ENCODE data around the gene LCE1B.
A peak's percentile ranks its signal among the peaks of the same experiment; 100 is the strongest.

The LCE1B gene

DNA sequence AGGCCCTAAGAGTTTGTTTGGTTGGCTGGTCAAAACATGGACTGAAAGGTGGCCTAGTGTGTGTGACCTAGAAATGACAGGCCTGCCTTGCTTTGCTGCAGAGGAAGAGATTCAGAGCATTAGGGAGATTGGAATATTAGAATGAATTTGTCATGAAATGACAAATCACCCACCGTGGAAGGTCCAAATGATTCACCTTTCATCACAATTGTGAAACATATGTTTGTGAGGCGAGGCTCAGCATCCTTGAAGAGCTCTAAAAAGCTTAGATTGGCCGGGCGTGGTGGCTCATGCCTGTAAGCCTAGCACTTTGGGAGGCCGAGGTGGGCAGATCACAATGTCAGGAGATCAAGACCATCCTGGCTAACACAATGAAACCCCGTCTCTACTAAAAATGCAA, 5.5 kb downstream of the LCE1B start:
- DNase-seq (ENCODE audit: low read depth) = no peak
- no peak overlapping the region for H3K4me3 ChIP-seq (ENCODE audit: low read depth, low read length)
- TF ChIP-seq, protein P1, sequence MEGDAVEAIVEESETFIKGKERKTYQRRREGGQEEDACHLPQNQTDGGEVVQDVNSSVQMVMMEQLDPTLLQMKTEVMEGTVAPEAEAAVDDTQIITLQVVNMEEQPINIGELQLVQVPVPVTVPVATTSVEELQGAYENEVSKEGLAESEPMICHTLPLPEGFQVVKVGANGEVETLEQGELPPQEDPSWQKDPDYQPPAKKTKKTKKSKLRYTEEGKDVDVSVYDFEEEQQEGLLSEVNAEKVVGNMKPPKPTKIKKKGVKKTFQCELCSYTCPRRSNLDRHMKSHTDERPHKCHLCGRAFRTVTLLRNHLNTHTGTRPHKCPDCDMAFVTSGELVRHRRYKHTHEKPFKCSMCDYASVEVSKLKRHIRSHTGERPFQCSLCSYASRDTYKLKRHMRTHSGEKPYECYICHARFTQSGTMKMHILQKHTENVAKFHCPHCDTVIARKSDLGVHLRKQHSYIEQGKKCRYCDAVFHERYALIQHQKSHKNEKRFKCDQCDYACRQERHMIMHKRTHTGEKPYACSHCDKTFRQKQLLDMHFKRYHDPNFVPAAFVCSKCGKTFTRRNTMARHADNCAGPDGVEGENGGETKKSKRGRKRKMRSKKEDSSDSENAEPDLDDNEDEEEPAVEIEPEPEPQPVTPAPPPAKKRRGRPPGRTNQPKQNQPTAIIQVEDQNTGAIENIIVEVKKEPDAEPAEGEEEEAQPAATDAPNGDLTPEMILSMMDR (IDR thresholded peaks at IDR 0.05; ENCODE audit: low read depth, low read length, missing control alignments) = no peak

DNA sequence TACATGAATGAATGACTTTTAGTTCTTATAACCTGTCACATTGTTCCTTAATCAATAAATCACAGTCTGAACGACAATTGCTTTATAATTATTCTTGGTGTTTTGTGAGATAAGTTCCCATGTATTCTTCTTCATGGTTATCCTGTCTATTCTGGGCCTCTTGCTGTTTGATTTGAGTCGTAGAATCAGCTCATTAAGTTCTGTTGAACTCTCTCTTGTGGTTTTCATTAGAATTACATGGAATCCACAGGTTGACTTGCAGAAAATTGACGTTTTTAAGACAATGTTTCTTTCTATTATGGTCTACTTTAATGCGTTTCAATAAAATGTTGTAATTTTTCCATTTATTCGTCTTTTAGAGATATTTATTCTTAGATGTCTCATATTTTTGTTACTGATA, 11.5 kb downstream of the LCE1B start:
- TF ChIP-seq, protein P1 (IDR thresholded peaks at IDR 0.05; ENCODE audit: low read depth, low read length, missing control alignments) = peak; percentile 29
- no peak overlapping the region for H3K4me3 ChIP-seq (ENCODE audit: low read depth, low read length)

DNA sequence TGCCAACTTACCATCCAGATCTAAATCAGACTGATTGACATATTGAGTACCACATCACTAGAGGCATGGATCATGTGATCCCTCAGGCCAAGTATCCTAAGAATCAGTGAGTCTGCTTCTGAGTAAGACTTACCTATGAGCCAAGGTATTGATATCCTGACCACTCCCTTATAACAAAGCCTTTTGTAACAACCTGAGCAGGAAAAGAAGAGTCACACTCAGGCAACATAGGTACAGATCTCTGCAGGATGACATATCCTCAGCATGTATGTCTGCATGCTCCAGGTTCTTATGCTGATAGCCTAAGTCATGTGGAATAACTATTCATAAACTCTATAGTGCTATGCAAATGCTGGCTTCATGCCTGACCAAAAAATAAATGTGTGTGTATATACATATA, 13.2 kb downstream of the LCE1B start:
- no peak overlapping the region for H3K4me3 ChIP-seq (ENCODE audit: low read depth, low read length)
- no peak for DNase-seq (ENCODE audit: low read depth)
- TF ChIP-seq, protein P1 (IDR thresholded peaks at IDR 0.05; ENCODE audit: low read depth, low read length, missing control alignments) = no peak

More for the DNA sequence above, 11.5 kb downstream of the LCE1B start:
- DNase-seq (ENCODE audit: low read depth) = no peak

DNA sequence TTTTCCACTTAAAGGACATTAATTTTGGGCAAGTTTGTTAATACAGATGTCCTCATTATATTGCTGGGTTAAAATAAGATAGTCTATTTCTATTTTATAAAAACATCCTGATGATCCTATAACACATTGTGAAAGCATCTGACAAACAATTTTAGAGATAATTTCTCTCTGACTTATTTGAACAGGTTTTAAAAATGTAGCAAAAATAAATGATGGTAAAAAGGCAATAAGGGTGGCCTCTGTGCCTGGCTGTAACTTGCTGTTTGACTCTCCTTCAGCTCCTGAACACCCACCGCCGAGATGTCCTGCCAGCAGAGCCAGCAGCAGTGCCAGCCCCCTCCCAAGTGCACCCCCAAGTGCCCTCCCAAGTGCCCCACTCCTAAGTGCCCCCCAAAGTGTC, 15.4 kb downstream of the LCE1B start, which contains the start of gene LCE1A:
LCE1A (plus strand) TSS at position 301 of the 400 bp plus-strand sequence; CDS start at position 301, 0 bp downstream.
- TF ChIP-seq, protein P1 (IDR thresholded peaks at IDR 0.05; ENCODE audit: low read depth, low read length, missing control alignments) = no peak
- H3K4me3 ChIP-seq (ENCODE audit: low read depth, low read length) = no peak within 1 kb of the TSS

DNA sequence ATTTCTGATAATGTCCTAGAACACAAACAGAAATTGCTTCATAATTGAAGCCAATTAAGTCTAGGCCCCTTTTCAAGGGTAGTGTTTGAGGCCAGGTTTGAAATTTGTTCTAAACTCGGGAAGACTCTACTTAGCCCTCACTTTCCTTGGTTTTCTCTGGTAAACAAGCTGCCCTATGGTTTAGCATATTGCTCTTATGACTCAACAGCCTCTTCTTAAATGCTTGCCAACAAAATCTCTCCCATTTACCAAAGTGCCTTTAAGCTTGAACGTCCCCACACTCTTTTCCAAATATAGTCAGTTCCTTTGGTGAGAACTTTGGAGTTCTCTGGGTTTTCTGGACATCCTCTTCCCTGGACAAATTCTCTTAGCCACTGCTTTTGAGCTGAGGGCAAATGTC, 25.1 kb downstream of the LCE1B start:
- DNase-seq (ENCODE audit: low read depth) = no peak
- TF ChIP-seq, protein P1 (IDR thresholded peaks at IDR 0.05; ENCODE audit: low read depth, low read length, missing control alignments) = no peak
- no peak overlapping the region for H3K4me3 ChIP-seq (ENCODE audit: low read depth, low read length)

More for the DNA sequence above, 15.4 kb downstream of the LCE1B start, which contains the start of gene LCE1A:
- DNase-seq (ENCODE audit: low read depth) = no peak

DNA sequence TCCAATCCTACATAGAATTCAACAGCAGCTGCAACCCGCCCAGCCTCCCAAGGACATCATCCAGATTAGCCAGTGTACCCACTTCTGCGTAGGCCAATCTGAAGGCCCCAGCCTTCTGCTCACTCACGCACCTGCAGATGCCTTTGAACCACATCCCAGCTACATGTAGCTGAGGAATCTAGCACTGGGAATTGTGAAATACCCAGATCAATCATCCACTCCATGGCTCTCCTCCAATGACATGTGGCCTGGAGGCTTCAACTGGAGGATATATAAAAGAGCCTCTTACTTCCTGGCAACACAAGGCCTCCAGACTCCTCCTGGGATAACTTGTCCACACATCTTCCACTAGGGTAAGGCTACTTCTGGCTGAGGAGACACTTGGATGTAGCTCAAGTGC, 30.8 kb downstream of the LCE1B start, which contains the start of gene LCE6A:
LCE6A (plus strand) TSS at position 301 of the 400 bp plus-strand sequence. CDS start 665 bp downstream, outside the sequence.
- DNase-seq (ENCODE audit: low read depth) = no peak
- H3K4me3 ChIP-seq (ENCODE audit: low read depth, low read length) = no peak within 1 kb of the TSS
- TF ChIP-seq, protein P1 (IDR thresholded peaks at IDR 0.05; ENCODE audit: low read depth, low read length, missing control alignments) = no peak

DNA sequence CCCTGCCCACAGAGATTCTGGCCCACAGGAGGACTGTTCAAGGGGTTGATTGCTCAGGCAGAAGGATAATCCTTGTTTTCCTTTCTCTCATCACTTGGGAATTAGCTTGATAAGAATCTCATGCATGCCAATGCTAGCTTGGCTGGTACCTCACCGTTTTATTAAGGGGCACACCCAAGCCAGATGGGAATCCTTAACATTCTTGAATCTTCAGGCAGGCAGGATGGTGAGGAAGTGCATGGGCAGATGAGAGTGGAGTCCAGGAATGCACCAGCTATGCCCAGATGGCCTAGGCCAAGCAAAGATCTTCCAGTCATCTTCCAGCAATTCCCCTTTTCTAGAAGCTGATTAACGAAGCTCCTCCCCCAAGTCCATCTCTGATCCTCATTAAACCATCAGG, 43.9 kb downstream of the LCE1B start:
- TF ChIP-seq, protein P1 (IDR thresholded peaks at IDR 0.05; ENCODE audit: low read depth, low read length, missing control alignments) = no peak
- H3K4me3 ChIP-seq (ENCODE audit: low read depth, low read length) = no peak overlapping the region
- DNase-seq (ENCODE audit: low read depth) = no peak

Data from GM12864 (cell line).